HuH-7 (cell line): Measurements from ENCODE around the gene NME1.
"Not testable (repeated sequence)": the region's sequence is repeated elsewhere in the genome, so short reads cannot be mapped to it uniquely, and the experiment has no call there.

Experiments
- DNase-seq: peaks from one replicate; pipeline ENCODE4 v3.0.0; 2011; ENCODE audit warnings: low spot score

NME1 gene

DNA sequence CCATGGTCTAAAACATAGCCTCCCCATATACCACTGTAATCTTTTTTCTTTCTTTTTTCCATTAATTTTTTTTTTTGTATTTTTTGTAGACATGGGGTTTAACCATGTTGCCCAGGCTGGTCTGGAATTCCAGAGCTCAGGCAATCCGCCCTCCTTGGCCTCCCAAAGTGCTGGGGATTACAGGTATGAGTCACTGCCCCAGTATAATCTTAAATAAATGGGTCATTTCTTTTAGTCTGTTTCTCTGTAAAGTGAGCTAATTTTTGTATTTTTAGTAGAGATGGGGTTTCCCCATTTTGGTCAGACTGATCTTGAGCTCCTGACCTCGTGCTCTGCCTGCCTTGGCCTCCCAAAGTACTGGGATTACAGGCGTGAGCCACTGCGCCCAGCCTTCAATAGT is 5.7 kb upstream of the NME1 start:
- DNase-seq = no peak

DNA sequence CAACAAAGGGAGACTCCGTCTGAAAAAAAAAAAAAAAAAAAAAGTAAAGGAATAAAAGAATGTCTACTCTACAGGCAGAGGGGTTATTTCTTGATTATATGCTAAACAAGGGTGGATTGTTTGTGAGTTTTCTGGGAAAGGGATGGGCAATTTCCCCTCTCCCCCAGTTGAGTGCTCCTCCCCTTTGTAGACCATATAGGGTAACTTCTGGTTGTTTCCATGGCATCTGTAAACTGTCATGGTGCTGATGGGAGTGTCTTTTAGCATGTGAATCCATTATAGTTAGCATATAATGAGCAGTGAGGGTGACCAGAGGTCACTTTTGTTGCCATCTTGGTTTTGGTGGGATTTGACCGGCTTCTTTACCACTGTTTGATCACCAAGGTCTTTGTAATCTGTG is 4.2 kb upstream of the NME1 start:
- DNase-seq = no peak

- no peak for DNase-seq
Measured at GRCh38 chr17:51150932-51151331, 2.4 kb upstream of the NME1 start.

- peak; percentile 58 for DNase-seq
Measured at GRCh38 chr17:51152766-51153209, 571 bp upstream of the NME1 start.

DNA sequence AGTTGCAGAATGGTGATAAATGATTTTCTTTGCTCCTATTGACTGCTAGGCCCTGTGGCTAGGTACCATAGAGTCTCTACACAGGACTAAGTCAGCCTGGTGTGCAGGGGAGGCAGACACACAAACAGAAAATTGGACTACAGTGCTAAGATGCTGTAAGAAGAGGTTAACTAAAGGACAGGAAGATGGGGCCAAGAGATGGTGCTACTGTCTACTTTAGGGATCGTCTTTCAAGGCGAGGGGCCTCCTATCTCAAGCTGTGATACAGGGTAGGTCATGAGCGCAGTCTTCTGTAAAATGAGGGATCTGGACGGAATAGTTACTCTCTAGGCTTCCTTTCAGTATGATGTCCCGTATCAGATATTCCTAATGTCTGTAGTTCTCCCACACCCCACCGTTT is 817 bp downstream of the NME1 start:
- DNase-seq = no peak

GRCh38 chr17:51155416-51155815 is 2.1 kb downstream of the NME1 start:
- DNase-seq = no peak

DNA sequence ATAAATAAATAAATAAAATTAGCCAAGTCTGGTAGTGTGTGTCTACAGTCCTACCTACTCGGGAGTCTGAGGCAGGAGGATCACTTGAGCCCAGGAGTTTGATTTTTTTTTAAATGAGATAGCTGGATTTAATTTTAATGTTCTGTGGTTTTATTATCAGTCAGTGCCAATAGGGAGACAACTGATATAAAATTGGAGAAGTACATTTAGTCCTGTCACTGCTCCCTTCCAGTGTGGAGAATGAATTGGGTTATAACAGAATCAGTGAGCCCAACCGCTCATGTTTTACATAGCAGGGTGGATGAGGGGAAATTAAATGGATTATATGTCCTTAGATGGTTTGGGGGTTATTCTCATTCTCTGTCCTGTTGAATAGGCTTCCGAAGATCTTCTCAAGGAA is 6.2 kb downstream of the NME1 start:
- no peak for DNase-seq

- no peak for DNase-seq
Measured at GRCh38 chr17:51161541-51161940, 8.2 kb downstream of the NME1 start.

- no peak for DNase-seq
Measured at GRCh38 chr17:51164911-51165679, 11.7 kb downstream of the NME1 start.

GRCh38 chr17:51165680-51166197 is 12.4 kb downstream of the NME1 start:
- no peak for DNase-seq

DNA sequence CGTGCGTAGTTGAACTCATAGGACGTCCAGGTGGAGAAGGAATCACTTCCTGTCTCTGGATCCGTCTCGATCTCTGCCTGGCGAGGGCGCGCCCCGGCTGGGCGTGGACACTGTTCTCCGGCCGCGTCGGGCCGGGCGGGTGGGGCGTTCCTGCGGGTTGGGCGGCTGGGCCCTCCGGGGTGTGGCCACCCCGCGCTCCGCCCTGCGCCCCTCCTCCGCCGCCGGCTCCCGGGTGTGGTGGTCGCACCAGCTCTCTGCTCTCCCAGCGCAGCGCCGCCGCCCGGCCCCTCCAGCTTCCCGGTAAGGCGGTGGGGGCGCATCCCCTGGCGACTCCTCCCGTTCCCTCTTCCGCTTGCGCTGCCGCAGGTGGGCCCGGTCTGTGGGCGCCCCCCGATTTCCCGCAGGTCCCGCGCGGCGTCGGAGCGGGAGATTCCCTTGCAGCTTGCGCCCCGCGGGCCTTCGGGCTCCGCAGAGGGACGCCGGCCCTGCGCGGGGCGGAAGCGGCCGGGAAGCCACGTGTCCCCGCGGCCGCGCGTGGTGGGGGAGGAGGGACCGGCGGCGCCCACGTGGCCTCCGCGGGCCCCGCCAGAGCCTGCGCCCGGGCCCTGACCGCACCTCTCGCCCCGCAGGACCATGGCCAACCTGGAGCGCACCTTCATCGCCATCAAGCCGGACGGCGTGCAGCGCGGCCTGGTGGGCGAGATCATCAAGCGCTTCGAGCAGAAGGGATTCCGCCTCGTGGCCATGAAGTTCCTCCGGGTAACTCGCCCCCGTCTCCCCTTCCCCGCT is 13.0 kb downstream of the NME1 start, which contains the start of gene NME2:
Gene NME2, plus strand, starts transcription at position 214 of the 789 bp plus-strand sequence. Its CDS starts 420 bp downstream, at position 634.
- DNase-seq = peak; percentile 98

- peak; percentile 99 for DNase-seq
Measured at GRCh38 chr17:51166987-51167931, 13.9 kb downstream of the NME1 start.

DNA sequence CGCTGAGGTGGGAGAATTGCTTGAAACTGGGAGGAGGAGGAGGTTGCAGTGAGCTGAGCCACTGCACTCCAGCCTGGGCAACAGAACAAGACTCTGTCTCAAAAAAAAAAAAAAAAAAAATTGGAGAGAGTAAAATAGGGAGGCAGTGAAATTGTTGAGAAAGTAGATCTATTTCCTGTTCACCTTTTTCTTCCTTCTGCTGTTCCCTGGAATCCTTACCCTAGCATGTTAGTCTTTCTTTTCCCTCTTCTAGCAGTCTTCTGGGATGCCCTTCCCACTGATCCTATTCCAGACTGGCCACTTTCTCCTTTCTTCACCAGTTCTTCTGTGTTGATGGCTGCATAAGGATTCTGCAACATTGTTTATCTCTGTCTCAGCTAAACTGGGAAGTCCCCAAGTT is 16.0 kb downstream of the NME1 start:
- DNase-seq = no peak

DNA sequence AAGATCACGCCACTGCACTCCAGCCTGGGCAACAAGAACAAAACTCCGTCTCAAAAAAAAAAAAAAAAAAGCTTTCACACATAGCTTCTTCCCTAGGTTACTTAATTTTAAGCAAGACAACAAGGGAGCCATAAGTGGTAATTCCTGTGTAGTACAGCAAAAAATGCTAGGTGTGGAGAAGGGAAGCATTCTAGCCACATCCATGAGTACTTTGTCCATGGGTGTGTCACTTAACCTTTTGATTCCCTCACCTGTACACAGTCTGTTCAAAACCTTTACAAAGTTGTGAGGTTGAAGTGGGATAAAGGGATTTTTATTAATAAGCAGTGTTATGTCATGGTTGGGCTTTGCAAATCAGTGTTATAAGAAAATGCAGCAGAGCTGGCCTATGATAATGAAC is 17.4 kb downstream of the NME1 start:
- no peak for DNase-seq

DNA sequence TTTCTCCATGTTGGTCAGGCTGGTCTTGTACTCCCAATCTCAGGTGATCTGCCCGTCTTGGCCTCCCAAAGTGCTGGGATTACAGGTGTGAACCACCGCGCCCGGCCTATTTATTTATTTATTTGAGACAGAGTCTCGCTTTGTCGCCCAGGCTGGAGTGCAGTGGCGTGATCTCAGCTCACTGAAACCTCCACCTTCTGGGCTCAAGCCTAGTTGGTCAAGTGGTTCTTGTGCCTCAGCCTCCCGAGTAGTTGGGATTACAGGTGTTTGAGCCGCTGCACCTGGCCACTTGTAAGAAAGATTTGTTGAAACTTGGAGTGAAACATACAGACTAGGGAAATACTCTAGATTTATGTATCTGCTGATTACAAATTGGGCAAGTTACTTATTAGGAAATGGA is 18.7 kb downstream of the NME1 start:
- not testable (repeated sequence) for DNase-seq

GRCh38 chr17:51180486-51180885 is 27.1 kb downstream of the NME1 start:
- no peak for DNase-seq

GRCh38 chr17:51184124-51184523 is 30.8 kb downstream of the NME1 start:
- DNase-seq = no peak

- DNase-seq = no peak
Measured at GRCh38 chr17:51185763-51186332, 32.5 kb downstream of the NME1 start.

GRCh38 chr17:51188271-51188833 is 35.0 kb downstream of the NME1 start:
- DNase-seq = no peak

DNA sequence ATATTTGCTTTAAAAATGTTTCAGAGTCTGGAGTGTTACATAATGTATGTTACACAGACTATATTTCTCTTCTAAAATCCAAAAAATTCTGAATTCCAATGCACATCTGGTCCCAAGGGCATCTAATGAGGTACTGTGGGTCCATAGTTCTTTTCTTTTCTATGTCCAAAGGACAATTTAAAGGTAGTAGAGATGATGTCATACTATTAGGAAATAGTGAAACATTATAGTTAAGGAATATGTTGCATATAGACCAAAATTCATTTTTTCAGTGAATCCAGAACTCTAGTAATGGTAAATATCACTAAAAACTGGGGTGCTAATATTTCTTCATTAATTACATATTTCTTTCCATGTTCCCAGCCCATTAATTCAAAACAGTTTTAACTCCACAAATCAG is 35.8 kb downstream of the NME1 start:
- no peak for DNase-seq

DNA sequence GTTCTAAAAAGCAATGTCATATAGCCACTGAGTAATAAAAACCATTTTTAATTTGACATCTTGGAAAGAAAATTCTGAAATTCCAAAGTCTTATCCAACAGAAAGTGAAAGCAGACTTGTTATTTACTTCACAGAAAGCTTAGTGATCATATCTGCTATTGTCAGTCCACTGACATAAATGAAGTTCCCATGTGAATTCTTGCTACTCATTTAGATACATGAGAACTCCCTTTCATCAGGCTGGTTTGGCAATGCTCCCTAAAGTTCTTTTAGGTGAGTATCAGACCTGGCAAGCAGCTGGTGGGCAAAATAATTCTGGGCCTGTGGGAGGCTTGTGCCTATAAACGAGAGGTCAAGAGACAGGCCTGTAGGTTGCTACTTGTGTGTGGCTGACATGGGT is 36.3 kb downstream of the NME1 start:
- no peak for DNase-seq
